ENCODE results near the gene PPHLN1.

The PPHLN1 gene

GRCh38 chr12:42325653-42326474 lies at the start of gene PPHLN1, which contains the start of gene ZCRB1:
Gene PPHLN1, plus strand, starts transcription at chr12:42326167. Its CDS starts 9,736 bp downstream, at chr12:42335903.
Gene ZCRB1, minus strand, starts transcription at chr12:42326094. Its CDS starts 1,992 bp downstream, at chr12:42324102.
- DNase-seq: peak; percentile 66

- DNase-seq: no peak
These were observed 48.4 kb upstream of the PPHLN1 start for GRCh38 chr12:42277396-42278127.

GRCh38 chr12:42278128-42278510 lies 47.8 kb upstream of the PPHLN1 start:
- no peak for DNase-seq

GRCh38 chr12:42281278-42281677 lies 44.7 kb upstream of the PPHLN1 start:
- no peak for DNase-seq

GRCh38 chr12:42281844-42282243 lies 44.1 kb upstream of the PPHLN1 start:
- no peak for DNase-seq

GRCh38 chr12:42282294-42282693 lies 43.7 kb upstream of the PPHLN1 start:
- no peak for DNase-seq

- DNase-seq: no peak
These were observed 42.2 kb upstream of the PPHLN1 start for GRCh38 chr12:42283739-42284138.

- no peak for DNase-seq
These were observed 41.8 kb upstream of the PPHLN1 start for GRCh38 chr12:42284157-42284556.

- no peak for DNase-seq
These were observed 41.1 kb upstream of the PPHLN1 start for GRCh38 chr12:42284876-42285275.

GRCh38 chr12:42285431-42285830 lies 40.5 kb upstream of the PPHLN1 start:
- DNase-seq: no peak

GRCh38 chr12:42286741-42287140 lies 39.2 kb upstream of the PPHLN1 start:
- no peak for DNase-seq

- DNase-seq: no peak
These were observed 37.4 kb upstream of the PPHLN1 start for GRCh38 chr12:42288544-42288943.

- DNase-seq: no peak
These were observed 34.3 kb upstream of the PPHLN1 start for GRCh38 chr12:42291680-42292079.

GRCh38 chr12:42296503-42297109 lies 29.4 kb upstream of the PPHLN1 start:
- DNase-seq: no peak

GRCh38 chr12:42298887-42299286 lies 27.1 kb upstream of the PPHLN1 start:
- no peak for DNase-seq

GRCh38 chr12:42299392-42300308 lies 26.3 kb upstream of the PPHLN1 start:
- no peak for DNase-seq

GRCh38 chr12:42306297-42306696 lies 19.7 kb upstream of the PPHLN1 start:
- DNase-seq: no peak

- DNase-seq: no peak
These were observed 17.6 kb upstream of the PPHLN1 start for GRCh38 chr12:42308390-42308789.

- no peak for DNase-seq
These were observed 16.0 kb upstream of the PPHLN1 start for GRCh38 chr12:42309996-42310395.

- no peak for DNase-seq
These were observed 10.9 kb upstream of the PPHLN1 start for GRCh38 chr12:42315108-42315507.

- DNase-seq: no peak
These were observed 5.2 kb upstream of the PPHLN1 start for GRCh38 chr12:42320796-42321195.

- no peak for DNase-seq
These were observed 3.4 kb upstream of the PPHLN1 start for GRCh38 chr12:42322567-42322966.

GRCh38 chr12:42323856-42324255 lies 2.1 kb upstream of the PPHLN1 start:
- no peak for DNase-seq
